ENCODE results near the gene PLCL1.

The PLCL1 gene

DNA sequence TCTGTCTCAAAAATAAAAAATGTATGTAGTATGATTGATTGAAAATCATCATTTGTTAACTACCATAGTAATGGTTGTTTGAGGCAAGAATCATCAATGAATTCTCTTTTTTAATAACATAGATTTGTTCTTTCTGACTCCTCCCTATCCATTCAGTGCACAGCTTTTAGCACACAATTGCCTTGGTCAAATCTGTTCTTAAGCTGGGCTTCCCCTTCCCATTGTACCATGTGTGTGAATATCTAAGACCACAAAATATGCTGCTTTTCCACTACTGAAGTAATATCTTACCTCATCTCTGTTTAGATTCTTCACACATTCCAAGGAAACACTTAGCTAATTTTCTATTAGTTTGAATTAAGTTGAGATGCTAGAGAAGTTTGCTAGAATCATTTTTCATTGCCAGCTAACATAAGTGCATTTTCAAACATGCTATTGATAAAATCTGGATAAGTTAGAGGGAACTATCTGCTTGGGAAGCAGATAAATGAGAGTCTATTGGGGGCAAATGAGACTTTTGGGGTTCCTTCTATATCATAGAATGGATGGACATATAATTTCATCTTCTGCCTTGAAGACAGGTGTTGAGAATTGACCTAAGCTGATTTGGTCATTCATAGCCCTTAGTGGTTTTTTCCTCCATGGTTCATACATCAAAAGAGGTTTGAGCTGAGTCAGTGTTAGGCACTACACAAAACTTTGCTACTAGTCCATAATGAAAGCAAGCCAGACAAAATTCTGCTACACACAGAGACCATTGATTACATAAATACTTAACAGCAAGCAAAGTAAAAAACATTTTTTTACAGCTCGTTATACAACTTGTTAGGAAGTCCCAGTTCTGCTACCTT is 231.9 kb downstream of the PLCL1 start:
- no peak for DNase-seq (ENCODE audit: low read depth)
- H3K4me3 ChIP-seq (ENCODE audit: low read length), result no peak overlapping the region
- TF ChIP-seq, protein P1, sequence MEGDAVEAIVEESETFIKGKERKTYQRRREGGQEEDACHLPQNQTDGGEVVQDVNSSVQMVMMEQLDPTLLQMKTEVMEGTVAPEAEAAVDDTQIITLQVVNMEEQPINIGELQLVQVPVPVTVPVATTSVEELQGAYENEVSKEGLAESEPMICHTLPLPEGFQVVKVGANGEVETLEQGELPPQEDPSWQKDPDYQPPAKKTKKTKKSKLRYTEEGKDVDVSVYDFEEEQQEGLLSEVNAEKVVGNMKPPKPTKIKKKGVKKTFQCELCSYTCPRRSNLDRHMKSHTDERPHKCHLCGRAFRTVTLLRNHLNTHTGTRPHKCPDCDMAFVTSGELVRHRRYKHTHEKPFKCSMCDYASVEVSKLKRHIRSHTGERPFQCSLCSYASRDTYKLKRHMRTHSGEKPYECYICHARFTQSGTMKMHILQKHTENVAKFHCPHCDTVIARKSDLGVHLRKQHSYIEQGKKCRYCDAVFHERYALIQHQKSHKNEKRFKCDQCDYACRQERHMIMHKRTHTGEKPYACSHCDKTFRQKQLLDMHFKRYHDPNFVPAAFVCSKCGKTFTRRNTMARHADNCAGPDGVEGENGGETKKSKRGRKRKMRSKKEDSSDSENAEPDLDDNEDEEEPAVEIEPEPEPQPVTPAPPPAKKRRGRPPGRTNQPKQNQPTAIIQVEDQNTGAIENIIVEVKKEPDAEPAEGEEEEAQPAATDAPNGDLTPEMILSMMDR (IDR thresholded peaks at IDR 0.05; ENCODE audit: insufficient read depth, low read depth, low read length, missing control alignments), result no peak

DNA sequence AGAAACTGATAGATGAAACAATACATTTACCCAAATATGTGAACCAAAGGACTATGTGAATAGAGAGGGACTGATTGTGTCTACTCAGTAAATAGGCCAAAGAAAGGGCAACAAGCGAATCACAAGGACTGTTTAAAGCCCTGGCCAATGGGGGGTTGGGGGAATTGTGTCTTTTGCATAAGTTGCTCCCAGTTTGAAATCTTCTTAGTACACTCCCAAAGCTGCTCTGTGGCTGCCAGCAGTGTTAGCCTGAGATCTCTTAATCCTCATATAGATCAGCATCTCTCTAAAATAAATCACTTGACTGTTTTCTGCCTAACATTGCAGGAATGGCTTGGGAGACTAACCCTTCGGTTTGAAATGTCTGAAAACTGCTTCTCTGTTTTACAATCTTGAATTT is 236.4 kb downstream of the PLCL1 start:
- H3K4me3 ChIP-seq (ENCODE audit: low read length), result no peak overlapping the region
- DNase-seq (ENCODE audit: low read depth), result no peak
- TF ChIP-seq, protein P1 (IDR thresholded peaks at IDR 0.05; ENCODE audit: insufficient read depth, low read depth, low read length, missing control alignments), result no peak

DNA sequence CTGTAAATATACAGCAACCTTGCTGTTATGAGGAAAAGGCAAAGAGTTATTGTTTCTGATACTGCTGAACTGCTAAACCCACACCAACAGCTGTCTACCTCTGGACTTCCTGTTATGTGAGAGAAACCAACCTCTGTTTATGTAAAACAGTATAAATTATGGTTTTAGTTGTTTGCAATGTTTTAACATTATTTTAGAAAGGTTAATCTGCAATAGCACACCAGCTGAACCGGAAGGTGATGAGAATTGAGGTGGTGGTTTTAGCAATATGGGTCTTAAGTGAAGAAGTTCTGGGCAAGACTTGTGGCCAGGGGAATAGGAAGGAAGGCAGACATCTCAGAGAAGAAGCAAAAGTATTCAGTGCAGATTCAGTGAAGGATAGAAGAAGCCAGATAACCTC is 237.8 kb downstream of the PLCL1 start:
- H3K4me3 ChIP-seq (ENCODE audit: low read length), result no peak overlapping the region
- no peak for DNase-seq (ENCODE audit: low read depth)
- TF ChIP-seq, protein P1 (IDR thresholded peaks at IDR 0.05; ENCODE audit: insufficient read depth, low read depth, low read length, missing control alignments), result no peak

DNA sequence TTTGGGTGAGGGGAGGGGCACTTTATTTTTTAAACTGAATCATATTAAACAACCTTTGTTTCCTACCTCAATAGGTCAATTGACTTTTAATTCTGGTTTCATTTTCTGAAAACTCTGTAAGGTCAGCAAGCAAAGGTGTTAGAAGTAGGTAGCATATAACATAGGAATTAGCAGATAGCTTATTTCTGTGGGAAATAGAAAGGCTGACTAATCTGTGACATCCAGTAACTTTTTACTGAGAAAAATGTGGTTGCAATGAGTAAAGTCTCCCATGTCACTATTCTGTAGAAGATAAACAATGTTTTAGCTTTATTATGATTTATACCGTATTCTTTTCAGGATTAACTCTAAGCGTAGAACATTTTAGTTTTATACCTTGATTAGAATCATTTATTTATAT is 240.4 kb downstream of the PLCL1 start:
- H3K4me3 ChIP-seq (ENCODE audit: low read length), result no peak overlapping the region
- no peak for DNase-seq (ENCODE audit: low read depth)
- TF ChIP-seq, protein P1 (IDR thresholded peaks at IDR 0.05; ENCODE audit: insufficient read depth, low read depth, low read length, missing control alignments), result no peak

DNA sequence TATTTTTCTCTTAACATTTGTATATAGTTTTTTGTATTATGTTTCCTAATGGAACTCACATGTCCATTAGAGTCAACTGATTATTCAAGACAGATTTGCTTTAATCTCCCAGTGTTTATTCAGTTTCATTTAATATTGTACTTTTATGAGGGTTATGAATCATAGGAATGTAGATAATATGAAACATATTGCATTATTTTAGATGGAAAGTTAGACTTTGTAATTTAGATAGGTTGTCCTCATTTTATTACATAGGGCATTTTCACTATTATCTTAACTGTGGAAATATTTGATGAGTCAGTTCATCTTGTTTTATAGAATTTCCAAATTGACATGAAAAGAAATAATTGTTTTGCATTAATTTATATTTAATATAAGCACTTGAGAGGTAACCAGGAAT is 240.8 kb downstream of the PLCL1 start:
- DNase-seq (ENCODE audit: low read depth), result no peak
- no peak overlapping the region for H3K4me3 ChIP-seq (ENCODE audit: low read length)
- TF ChIP-seq, protein P1 (IDR thresholded peaks at IDR 0.05; ENCODE audit: insufficient read depth, low read depth, low read length, missing control alignments), result no peak

DNA sequence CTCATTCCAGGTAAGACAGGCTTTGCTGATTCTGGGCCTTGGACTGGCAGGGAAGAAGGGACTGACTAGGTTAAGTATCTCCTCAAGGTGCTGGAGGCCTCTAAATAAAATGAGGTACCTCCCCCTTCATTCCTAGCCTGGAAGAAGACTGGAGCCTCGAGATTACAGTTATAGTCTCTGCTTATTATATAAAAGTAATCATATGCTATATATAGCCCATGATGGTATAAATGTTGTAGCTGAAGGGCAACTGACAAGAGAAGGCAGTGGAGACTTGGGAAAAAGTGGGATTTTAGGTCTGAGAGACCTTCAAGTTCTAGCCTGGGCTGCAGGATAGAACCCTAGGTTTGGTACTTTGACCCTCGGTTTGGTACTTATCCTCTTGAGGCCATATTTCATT is 248.3 kb downstream of the PLCL1 start:
- DNase-seq (ENCODE audit: low read depth), result no peak
- TF ChIP-seq, protein P1 (IDR thresholded peaks at IDR 0.05; ENCODE audit: insufficient read depth, low read depth, low read length, missing control alignments), result no peak

DNA sequence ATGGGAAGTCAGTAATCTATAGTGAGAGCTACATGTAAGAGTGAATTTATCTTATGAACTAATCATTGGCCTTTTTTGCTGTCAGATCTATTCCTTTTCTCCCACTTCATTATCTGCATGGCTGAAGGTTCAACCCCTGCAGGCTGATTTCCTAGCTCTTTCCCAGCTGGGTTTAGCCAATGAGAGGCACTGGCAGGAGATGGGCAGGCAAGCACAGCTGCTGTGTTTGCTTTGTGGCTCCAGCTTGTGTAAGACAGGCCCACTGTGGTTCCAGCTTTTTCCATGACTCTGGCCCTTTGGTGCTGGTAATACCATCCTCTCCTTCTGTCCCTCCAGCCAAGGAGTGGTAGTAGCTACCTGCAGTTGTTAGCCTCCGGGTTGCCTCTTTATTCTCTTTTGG is 248.8 kb downstream of the PLCL1 start:
- DNase-seq (ENCODE audit: low read depth), result no peak
- H3K4me3 ChIP-seq (ENCODE audit: low read length), result no peak overlapping the region
- TF ChIP-seq, protein P1 (IDR thresholded peaks at IDR 0.05; ENCODE audit: insufficient read depth, low read depth, low read length, missing control alignments), result no peak

More for the DNA sequence above, 248.3 kb downstream of the PLCL1 start:
- H3K4me3 ChIP-seq (ENCODE audit: low read length), result no peak overlapping the region

Data from epithelial cell of esophagus (primary cell).